OCI-LY7 (cell line): ENCODE data around the gene AADACL3. TPM values are rescaled to one million over a fixed set of nuclear protein-coding genes. Genes with fewer than 3 reads are reported as not detected.

Source experiments
- BruUV-seq: library from RNA; stranded (reverse); fragments of 400-500 nt; replicated peaks from 2 replicates; lab custom pipeline; 2021; lab: Mats Ljungman, UMichigan
- CTCF ChIA-PET: fragments of 300-600 bp; sonication (Branson Sonifier 250); formaldehyde crosslinking; loops from one replicate; lab custom pipeline; 2022; ENCODE audit warnings: antibody characterized with exemption; ENCODE audit not compliant: unreplicated experiment; lab: Charles Lee
- POLR2A ChIA-PET: fragments of 300-600 bp; sonication (Branson Sonifier 250); formaldehyde crosslinking; loops from one replicate; lab custom pipeline; 2022; ENCODE audit warnings: antibody characterized with exemption; lab: Charles Lee
- DNase-seq: peaks from one replicate; pipeline ENCODE4 v3.0.0-alpha.2; 2015; ENCODE audit warnings: low spot score
- H2AFZ ChIP-seq: fragments of 200-600 bp; sonication (generic), shearing (Covaris generic); 2 replicates; pipeline ENCODE4 v1.6.1; 2014; ENCODE audit warnings: mild to moderate bottlenecking, antibody characterized with exemption, low read length, moderate library complexity
- H3K27ac ChIP-seq: fragments of 200-600 bp; sonication (generic); 2 replicates; pipeline ENCODE4 v1.5.1; 2014; ENCODE audit warnings: mixed run types, low read depth, mild to moderate bottlenecking, moderate library complexity, low read length, inconsistent platforms; ENCODE audit not compliant: poor library complexity, severe bottlenecking
- H3K36me3 ChIP-seq: fragments of 200-600 bp; sonication (generic); 2 replicates; pipeline ENCODE4 v1.6.1; 2014; ENCODE audit warnings: mild to moderate bottlenecking, antibody characterized with exemption, low read length, moderate library complexity, mixed read lengths; ENCODE audit not compliant: insufficient read depth
- H3K4me1 ChIP-seq: fragments of 200-600 bp; sonication (generic); 2 replicates; pipeline ENCODE4 v1.5.1; 2014; ENCODE audit warnings: mild to moderate bottlenecking, low read length; ENCODE audit not compliant: insufficient read depth, poor library complexity, severe bottlenecking
- H3K4me2 ChIP-seq: fragments of 200-600 bp; sonication (generic); 2 replicates; pipeline ENCODE4 v1.6.1; 2014; ENCODE audit warnings: mild to moderate bottlenecking, low read length
- H3K4me3 ChIP-seq: fragments of 200-600 bp; sonication (generic); 2 replicates; pipeline ENCODE4 v1.5.1; 2014; ENCODE audit warnings: mild to moderate bottlenecking, low read depth, low read length; ENCODE audit not compliant: poor library complexity, severe bottlenecking
- H3K79me2 ChIP-seq: fragments of 200-600 bp; sonication (generic); 2 replicates; pipeline ENCODE4 v1.6.1; 2016; ENCODE audit warnings: low read depth, mild to moderate bottlenecking, low read length, moderate library complexity, mixed read lengths; ENCODE audit not compliant: insufficient read depth
- H3K9me2 ChIP-seq: fragments of 200-600 bp; sonication (generic); 2 replicates; pipeline ENCODE4 v1.6.1; 2016; ENCODE audit warnings: mild to moderate bottlenecking, low read length, mixed read lengths; ENCODE audit not compliant: insufficient read depth
- H3K9me3 ChIP-seq: fragments of 200-600 bp; sonication (generic); 2 replicates; pipeline ENCODE4 v1.6.1; 2014; ENCODE audit warnings: mild to moderate bottlenecking, mixed run types, low read length, mixed read lengths
- H4K20me1 ChIP-seq: fragments of 200-600 bp; sonication (generic); 2 replicates; pipeline ENCODE4 v1.6.1; 2014; ENCODE audit warnings: mild to moderate bottlenecking, antibody characterized with exemption, low read length, moderate library complexity, mixed read lengths; ENCODE audit not compliant: insufficient read depth
- EZH2phosphoT487 ChIP-seq: fragments of 200-600 bp; sonication (generic); IDR thresholded peaks from 2 replicates; pipeline ENCODE4 v1.6.1; 2018; ENCODE audit warnings: low read depth, borderline replicate concordance, mild to moderate bottlenecking, mixed run types, antibody characterized with exemption, low read length, moderate library complexity, mixed read lengths
- intact Hi-C: fragments of 100-400 bp; cut with micrococcal nuclease; formaldehyde crosslinking; loops from one replicate; pipeline ENCODE4 v1.10.0; 2022; ENCODE audit not compliant: unreplicated experiment
- total RNA-seq, 2 experiments: library from RNA; depleted of rRNA in 1 of 2; stranded (reverse); fragments of >200 nt in 1 of 2; shearing (Covaris generic) in 1 of 2; gene quantifications; 2 replicates each; pipeline ENCODE4 v1.2.3, GENCODE V29; 2014 to 2022
- TF ChIP-seq, protein P1 (sequence below): fragments of 200-600 bp; sonication (generic); conservative IDR thresholded peaks from 2 replicates; pipeline ENCODE4 v1.5.1; 2014; ENCODE audit warnings: mild to moderate bottlenecking, antibody characterized with exemption, low read length, moderate library complexity, mixed read lengths

Gene AADACL3
- total RNA-seq, 2 experiments from 2014 or later = not detected

DNA sequence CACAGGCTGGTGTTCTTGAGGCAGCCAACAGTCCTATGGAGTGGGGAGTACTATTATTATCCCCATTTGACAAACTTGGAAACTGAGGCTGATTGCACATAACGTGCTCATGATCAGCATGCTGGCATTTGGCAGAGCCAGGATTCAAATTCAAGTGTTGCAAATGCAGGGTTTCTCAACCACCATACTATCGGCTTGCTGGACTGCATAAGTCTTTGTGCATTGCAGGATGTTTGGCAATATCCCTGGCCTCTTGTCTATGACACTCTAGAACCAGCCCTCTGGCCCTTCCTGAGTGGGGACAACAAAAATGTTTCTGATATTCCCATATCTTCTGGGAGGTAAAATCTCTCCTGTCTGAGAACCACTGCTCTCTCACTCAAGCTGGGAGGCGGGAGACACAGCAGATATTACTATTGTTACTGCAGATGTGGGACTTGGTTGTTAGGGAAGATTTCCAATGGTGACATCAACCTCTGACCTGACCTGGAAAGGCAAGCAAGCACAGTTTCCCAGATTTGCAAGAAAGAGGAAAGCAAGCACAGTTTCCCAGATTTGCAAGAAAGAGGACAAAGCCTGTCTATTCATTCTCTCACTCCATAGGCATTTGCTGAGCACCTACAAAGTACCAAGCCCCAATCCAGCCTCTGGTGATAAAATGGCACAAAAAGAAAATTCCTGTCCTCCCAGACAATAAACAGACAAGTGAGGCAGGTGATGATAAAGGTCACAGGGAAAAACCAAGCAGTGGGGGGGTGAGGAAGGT, 1.0 kb upstream of the AADACL3 start:
- H3K9me2 ChIP-seq = no peaks in the 10 kb centered on the region
- H3K4me3 ChIP-seq = no peak overlapping the region
- H3K79me2 ChIP-seq = no peaks in the 10 kb centered on the region
- DNase-seq = no peak
- H3K36me3 ChIP-seq = no peaks in the 10 kb centered on the region
- ChIA-PET CTCF (interaction anchor here (0.6 kb wide), 1 partner anchor 14 kb away, joined by 3 read pairs; no protein-coding TSS in a partner anchor), POLR2A (no interaction called here)
- H3K27ac ChIP-seq = no peak overlapping the region
- TF ChIP-seq, protein P1, sequence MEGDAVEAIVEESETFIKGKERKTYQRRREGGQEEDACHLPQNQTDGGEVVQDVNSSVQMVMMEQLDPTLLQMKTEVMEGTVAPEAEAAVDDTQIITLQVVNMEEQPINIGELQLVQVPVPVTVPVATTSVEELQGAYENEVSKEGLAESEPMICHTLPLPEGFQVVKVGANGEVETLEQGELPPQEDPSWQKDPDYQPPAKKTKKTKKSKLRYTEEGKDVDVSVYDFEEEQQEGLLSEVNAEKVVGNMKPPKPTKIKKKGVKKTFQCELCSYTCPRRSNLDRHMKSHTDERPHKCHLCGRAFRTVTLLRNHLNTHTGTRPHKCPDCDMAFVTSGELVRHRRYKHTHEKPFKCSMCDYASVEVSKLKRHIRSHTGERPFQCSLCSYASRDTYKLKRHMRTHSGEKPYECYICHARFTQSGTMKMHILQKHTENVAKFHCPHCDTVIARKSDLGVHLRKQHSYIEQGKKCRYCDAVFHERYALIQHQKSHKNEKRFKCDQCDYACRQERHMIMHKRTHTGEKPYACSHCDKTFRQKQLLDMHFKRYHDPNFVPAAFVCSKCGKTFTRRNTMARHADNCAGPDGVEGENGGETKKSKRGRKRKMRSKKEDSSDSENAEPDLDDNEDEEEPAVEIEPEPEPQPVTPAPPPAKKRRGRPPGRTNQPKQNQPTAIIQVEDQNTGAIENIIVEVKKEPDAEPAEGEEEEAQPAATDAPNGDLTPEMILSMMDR = no peak
- TF ChIP-seq EZH2phosphoT487 = no peak
- no peak overlapping the region for H3K4me2 ChIP-seq
- no peak overlapping the region for H2AFZ ChIP-seq
- intact Hi-C loops = no loop called here
- H3K4me1 ChIP-seq = no peaks in the 10 kb centered on the region
- no peaks in the 10 kb centered on the region for H4K20me1 ChIP-seq
- no peaks in the 10 kb centered on the region for H3K9me3 ChIP-seq
- no TSS peak for BruUV-seq

DNA sequence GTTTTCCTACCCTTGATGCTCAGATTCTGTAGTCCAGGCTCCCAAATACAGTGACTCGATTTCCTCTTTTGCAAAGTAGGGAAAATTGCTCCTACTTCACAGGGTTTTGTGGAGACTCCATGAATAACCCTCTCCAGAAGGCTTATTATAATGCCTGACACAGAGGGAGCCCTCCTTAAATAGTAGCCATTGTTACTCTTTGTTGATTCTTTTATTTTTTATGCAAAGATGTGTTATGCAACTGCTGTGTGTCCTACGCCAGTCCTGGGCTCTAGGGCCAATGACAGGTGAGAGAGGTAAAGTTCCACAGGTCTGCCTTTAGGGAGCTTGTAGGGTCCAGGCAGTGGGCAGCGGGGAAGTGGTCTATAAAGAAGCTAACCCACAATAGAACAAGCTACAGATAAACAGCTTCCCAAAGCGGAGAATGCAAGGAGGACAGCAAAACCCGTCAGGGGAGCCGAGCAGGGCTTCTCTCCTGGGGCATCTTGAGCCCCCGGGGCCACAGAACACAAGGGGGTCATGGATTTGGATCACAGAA, 1.5 kb downstream of the AADACL3 start:
- Histone ChIP-seq H3K4me2 (no peak overlapping the region), H3K9me3 (no peaks in the 10 kb centered on the region), H3K27ac (no peak overlapping the region), H3K79me2 (no peaks in the 10 kb centered on the region), H3K4me3 (no peak overlapping the region), H3K9me2 (no peaks in the 10 kb centered on the region), H4K20me1 (no peaks in the 10 kb centered on the region), H3K36me3 (no peaks in the 10 kb centered on the region), H3K4me1 (no peaks in the 10 kb centered on the region), H2AFZ (no peak overlapping the region)
- POLR2A ChIA-PET = no interaction called here
- TF ChIP-seq EZH2phosphoT487 = no peak
- TF ChIP-seq, protein P1 = no peak
- no TSS peak for BruUV-seq
- intact Hi-C loops = no loop called here
- CTCF ChIA-PET = no interaction called here
- DNase-seq = no peak

DNA sequence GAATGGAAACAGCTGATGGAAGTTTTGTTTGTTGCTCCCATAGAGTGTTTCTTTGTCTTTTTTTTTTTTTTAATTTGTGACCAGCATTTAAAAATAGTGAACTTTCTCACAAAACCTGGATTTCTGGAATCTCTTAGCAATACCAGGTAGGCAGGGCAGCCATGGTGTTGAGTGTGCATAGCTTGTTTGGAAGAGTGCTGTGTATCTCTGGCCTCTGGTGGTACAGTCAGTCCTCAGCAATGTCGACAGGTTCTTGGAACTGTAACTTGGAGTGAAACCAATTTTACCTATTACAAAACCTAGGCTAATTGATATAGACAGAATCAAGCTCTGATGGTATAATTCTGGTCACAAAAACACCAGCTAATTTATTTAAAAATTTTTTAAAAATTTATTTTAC, 6.7 kb downstream of the AADACL3 start:
- no peak for DNase-seq
- no peaks in the 10 kb centered on the region for H3K36me3 ChIP-seq
- H3K9me2 ChIP-seq = no peaks in the 10 kb centered on the region
- H3K4me1 ChIP-seq = no peaks in the 10 kb centered on the region
- POLR2A ChIA-PET = interaction anchor here (1.5 kb wide), 1 partner anchor 10 kb away, joined by 4 read pairs; no protein-coding TSS in a partner anchor
- H4K20me1 ChIP-seq = no peaks in the 10 kb centered on the region
- BruUV-seq = no TSS peak
- no peak overlapping the region for H3K27ac ChIP-seq
- CTCF ChIA-PET = no interaction called here
- intact Hi-C loops = no loop called here
- no peak overlapping the region for H3K4me3 ChIP-seq
- H3K4me2 ChIP-seq = no peak overlapping the region
- no peaks in the 10 kb centered on the region for H3K79me2 ChIP-seq
- no peak for TF ChIP-seq EZH2phosphoT487
- TF ChIP-seq, protein P1 = no peak
- H3K9me3 ChIP-seq = no peaks in the 10 kb centered on the region
- no peak overlapping the region for H2AFZ ChIP-seq
